GM19397 (cell line): Measurements from ENCODE around the gene PIEZO1.
"Not testable (repeated sequence)": the region's sequence is repeated elsewhere in the genome, so short reads cannot be mapped to it uniquely, and the experiment has no call there.

Experiments used
- ATAC-seq: cut with Tn5 transposase; IDR thresholded peaks from one replicate; pipeline ENCODE4 v1.9.1; 2021; ENCODE audit warnings: mild to moderate bottlenecking, moderate library complexity; ENCODE audit not compliant: unreplicated experiment

Gene PIEZO1

GRCh38 chr16:88678224-88678979 lies 106.6 kb downstream of the PIEZO1 start:
- no peak for ATAC-seq

- no peak for ATAC-seq
These were observed 107.3 kb downstream of the PIEZO1 start for GRCh38 chr16:88677721-88678120.

GRCh38 chr16:88676502-88677242 lies 108.3 kb downstream of the PIEZO1 start:
- no peak for ATAC-seq

- ATAC-seq, result no peak
These were observed 111.2 kb downstream of the PIEZO1 start for GRCh38 chr16:88673716-88674379.

GRCh38 chr16:88672776-88673175 lies 112.2 kb downstream of the PIEZO1 start:
- ATAC-seq, result no peak

GRCh38 chr16:88671806-88672205 lies 113.2 kb downstream of the PIEZO1 start:
- ATAC-seq, result no peak

GRCh38 chr16:88669980-88670379 lies 115.0 kb downstream of the PIEZO1 start:
- ATAC-seq, result no peak

- ATAC-seq, result not testable (repeated sequence)
These were observed 115.5 kb downstream of the PIEZO1 start for GRCh38 chr16:88669493-88669892.

GRCh38 chr16:88667461-88667860 lies 117.6 kb downstream of the PIEZO1 start:
- no peak for ATAC-seq

- ATAC-seq, result no peak
These were observed 119.5 kb downstream of the PIEZO1 start for GRCh38 chr16:88665570-88665969.
